GM21367 (cell line): ENCODE results near the gene TIMM17A.
A peak's percentile ranks its signal among the peaks of the same experiment; 100 is the strongest.

Source experiments
- ATAC-seq: cut with Tn5 transposase; IDR thresholded peaks from one replicate; pipeline ENCODE4 v1.9.1; 2021; ENCODE audit not compliant: unreplicated experiment

The TIMM17A gene

DNA sequence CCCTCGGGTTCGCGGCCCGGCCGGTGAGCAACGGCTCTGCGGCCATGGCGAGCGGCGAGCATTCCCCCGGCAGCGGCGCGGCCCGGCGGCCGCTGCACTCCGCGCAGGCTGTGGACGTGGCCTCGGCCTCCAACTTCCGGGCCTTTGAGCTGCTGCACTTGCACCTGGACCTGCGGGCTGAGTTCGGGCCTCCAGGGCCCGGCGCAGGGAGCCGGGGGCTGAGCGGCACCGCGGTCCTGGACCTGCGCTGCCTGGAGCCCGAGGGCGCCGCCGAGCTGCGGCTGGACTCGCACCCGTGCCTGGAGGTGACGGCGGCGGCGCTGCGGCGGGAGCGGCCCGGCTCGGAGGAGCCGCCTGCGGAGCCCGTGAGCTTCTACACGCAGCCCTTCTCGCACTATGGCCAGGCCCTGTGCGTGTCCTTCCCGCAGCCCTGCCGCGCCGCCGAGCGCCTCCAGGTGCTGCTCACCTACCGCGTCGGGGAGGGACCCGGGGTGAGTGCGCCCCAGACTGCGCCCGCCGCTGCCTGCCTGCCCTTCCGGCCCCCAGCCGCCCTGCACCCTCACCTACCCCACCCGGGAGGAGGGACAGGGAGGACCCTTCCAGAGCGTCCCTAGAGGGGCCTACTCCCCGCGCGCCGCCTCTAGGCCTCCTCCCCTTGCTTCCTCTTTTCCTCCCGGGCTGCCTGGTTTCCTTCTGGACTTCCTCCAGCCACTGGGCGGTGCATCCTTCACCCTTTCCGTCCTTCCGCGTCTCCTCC lies 27.5 kb downstream of the TIMM17A start, which contains the start of gene RNPEP:
Gene RNPEP, plus strand, starts transcription at position 26 of the 757 bp plus-strand sequence. Its CDS starts 19 bp downstream, at position 45.
- peak; percentile 64 for ATAC-seq

- no peak for ATAC-seq
Observed at GRCh38 chr1:201983380-201983805, 28.1 kb downstream of the TIMM17A start.

DNA sequence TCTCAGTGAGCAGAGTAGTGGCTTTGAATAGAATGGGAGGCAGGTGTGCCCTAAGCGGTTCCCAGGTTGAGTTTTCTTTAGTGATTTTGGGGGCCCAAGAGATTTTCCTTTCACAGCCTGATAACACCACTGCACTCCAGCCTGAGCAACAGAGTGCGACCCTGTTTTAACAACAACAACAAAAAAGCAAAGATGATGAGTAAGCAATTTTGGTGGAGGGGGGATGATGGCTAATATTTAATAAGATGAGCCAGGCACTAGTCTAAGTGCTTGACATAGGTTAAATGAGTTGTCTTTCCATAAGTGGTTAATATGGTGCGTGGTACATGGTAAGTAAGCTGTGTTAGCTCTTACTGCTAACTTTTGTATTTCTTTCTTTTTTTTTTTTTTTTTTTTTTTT lies 29.1 kb downstream of the TIMM17A start:
- no peak for ATAC-seq

- no peak for ATAC-seq
Observed at GRCh38 chr1:201985355-201985754, 30.1 kb downstream of the TIMM17A start.

DNA sequence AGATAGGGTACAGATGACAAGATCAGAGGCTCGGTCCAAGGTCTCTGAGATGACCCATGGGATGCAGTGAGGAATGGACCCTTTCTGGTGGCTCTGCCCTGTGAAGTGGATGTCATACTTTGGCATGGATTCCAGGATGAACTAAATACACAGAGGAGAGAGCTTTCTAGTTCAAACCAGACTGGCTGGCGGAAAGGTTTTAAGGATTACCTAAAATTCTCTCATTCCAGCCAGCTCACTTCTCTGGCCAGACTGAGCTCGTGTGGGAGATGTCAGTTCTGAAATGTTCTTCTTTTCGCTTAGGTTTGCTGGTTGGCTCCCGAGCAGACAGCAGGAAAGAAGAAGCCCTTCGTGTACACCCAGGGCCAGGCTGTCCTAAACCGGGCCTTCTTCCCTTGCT lies 33.3 kb downstream of the TIMM17A start:
- no peak for ATAC-seq

DNA sequence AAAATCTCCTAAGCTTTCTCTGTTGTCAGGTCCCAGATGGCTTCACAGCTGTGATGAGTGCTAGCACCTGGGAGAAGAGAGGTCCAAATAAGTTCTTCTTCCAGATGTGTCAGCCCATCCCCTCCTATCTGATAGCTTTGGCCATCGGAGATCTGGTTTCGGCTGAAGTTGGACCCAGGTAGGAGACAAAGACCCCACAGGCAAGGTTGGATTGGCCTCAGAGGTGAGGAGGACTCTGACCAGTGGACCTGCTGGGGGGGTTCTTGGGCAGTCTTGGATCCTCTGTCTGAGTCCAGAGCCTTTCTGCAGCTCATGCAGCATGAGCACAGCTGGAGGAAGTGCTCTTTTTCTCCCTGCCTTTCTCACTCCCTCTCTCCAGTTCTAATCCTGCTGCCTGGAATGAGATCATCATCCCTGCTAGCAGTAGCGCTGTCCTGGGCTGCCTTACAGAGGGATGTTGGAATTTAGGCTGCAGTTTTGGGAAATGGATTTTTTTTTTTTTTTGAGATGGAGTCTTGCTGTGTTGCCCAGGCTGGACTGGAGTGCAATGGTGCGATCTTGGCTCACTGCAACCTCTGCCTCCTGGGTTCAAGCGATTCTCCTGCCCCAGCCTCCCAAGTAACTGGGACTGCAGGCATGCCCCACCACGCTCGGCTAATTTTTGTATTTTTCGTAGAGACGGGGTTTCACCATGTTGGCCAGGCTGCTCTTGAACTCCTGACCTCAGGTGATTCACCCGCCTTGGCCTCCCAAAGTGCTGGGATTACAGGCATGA lies 34.2 kb downstream of the TIMM17A start:
- no peak for ATAC-seq

GRCh38 chr1:201990427-201990826 lies 35.1 kb downstream of the TIMM17A start:
- ATAC-seq: no peak

- no peak for ATAC-seq
Observed at GRCh38 chr1:201999625-202000238, 44.4 kb downstream of the TIMM17A start.

DNA sequence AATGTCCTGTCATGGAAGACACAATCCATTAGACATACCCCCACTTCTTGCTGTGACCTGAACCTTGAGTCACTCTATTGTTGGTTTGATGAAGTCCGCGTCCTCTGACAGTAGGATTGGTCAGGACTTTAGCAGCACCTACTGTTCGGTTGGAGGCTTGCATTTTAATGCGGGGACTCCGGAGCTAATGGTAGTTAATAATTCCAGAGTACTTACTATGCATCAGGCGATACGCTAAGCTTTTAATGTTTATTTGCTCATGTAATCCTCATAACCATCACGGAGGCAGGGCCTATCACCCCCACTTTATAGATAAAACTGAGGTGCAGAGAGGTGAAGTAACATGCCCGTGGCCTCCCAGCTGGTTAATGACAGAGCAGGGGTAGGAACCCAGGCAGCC lies 47.2 kb downstream of the TIMM17A start:
- ATAC-seq: no peak

DNA sequence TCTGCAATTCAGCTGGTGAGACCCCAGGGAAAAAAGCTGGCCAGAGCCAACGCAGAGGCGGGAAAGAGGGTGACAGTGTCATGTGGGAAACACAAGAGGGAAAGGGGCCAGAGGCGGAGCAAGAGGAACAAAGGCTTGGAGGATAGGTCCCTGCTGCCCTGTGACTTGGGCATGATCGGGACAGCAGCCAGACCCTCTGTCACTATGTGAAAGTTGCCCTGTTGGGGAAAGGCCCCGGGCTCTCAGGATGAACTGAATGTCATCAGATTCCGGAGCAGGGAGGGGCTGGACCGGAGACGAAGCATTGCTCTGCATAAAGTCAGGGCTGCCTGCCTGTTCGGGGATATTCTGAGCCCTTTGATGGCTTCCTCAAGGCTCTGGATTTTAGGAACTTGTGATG lies 49.4 kb downstream of the TIMM17A start:
- ATAC-seq: no peak

GRCh38 chr1:202005958-202006357 lies 50.7 kb downstream of the TIMM17A start:
- ATAC-seq: no peak

- ATAC-seq: no peak
Observed at GRCh38 chr1:202007304-202007703, 52.0 kb downstream of the TIMM17A start.

DNA sequence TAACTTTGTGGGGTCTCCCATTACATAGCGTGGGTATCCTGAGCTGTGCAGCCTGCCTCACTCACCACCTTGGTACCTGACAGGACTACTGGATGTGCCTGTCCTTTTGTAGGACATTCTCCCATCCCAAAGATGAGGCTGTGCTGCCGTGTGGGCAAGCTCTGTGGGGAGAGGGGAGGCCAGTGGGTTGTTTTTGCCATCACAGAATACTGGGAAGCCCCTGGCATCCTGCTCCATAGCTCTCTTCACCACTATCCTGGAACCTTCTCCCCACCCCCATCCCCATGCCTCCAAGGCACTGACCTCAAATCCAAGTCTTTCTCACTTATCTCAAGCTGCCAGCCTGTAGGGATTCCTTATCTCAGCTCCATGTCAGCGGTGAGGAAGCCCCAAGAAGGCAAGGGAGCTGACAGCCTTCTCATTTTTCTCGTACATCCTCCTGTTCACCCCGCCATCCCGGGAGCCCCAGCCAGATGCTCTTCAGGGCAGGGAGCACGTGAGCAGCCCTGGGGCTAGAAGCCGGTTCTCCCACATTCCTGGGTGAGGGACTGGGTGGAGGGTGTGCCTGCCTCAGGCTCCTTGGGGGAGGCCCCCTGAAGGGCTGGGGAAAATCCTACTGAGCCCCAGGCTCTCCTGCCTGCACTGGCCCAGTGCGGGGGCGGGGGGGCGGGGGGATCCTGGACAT lies 52.6 kb downstream of the TIMM17A start:
- no peak for ATAC-seq

DNA sequence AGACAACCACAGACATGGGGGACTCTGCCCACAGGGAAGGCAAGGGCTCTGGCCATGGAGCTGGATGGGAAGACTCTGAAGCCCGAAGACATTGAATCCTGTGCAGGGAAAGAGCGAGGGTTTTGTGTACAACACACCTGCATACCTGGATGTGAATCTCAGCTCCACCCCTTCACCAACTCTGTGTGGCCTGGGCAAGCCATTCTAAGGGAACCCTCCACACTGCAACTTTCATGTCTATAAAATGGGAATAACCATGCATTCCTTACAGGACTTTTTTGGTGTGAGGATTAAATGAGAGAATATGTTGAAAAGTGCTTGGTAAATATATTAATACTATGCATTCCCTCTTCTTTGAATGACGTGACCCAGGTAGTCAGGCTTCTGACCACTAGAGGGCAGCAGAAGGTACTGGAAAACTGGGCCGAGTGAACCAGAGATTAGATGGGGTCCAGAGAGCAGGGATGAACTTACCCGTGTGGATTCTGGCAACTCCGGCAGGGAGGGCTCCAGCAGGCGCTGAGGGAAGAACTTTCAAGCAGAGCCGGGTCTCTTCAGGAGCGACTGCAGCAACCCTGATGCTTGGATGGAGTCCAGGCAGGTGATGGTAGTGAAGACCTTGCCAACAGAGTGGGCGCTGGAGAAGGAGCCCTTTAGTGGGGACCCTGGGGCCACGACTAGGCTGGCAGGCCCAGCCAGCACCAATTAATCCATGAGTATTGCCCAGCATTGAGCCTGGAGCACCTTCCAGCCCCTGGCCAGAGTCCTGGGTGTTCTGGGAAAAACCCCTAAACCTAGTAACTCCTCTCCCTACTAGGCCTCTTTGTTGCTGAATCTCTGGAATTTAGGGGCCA lies 54.2 kb downstream of the TIMM17A start:
- no peak for ATAC-seq

- no peak for ATAC-seq
Observed at GRCh38 chr1:202010180-202011015, 55.1 kb downstream of the TIMM17A start, which contains the start of gene ELF3. TSS of gene ELF3 (plus strand) at chr1:202010587. CDS start at chr1:202011137, 550 bp downstream.

GRCh38 chr1:202011994-202012393 lies 56.7 kb downstream of the TIMM17A start:
- no peak for ATAC-seq

- ATAC-seq: no peak
Observed at GRCh38 chr1:202012544-202013478, 57.5 kb downstream of the TIMM17A start.

DNA sequence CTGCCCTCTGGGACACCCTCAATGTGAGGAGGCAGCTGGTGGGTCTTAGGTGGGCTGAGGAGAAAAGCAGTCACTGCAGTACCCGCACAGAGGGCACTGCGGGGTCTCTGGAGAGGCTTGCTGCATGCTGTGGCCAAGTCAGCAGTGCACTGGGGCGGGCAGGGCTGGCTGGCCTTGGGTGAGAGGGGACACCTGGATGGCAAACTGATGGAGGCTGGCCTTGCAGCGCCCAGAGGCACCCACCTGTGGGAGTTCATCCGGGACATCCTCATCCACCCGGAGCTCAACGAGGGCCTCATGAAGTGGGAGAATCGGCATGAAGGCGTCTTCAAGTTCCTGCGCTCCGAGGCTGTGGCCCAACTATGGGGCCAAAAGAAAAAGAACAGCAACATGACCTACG lies 58.3 kb downstream of the TIMM17A start:
- ATAC-seq: no peak
